Measurements from ENCODE around the gene BSCL2.
"Not testable (repeated sequence)": the region's sequence is repeated elsewhere in the genome, so short reads cannot be mapped to it uniquely, and the experiment has no call there.

The BSCL2 gene

DNA sequence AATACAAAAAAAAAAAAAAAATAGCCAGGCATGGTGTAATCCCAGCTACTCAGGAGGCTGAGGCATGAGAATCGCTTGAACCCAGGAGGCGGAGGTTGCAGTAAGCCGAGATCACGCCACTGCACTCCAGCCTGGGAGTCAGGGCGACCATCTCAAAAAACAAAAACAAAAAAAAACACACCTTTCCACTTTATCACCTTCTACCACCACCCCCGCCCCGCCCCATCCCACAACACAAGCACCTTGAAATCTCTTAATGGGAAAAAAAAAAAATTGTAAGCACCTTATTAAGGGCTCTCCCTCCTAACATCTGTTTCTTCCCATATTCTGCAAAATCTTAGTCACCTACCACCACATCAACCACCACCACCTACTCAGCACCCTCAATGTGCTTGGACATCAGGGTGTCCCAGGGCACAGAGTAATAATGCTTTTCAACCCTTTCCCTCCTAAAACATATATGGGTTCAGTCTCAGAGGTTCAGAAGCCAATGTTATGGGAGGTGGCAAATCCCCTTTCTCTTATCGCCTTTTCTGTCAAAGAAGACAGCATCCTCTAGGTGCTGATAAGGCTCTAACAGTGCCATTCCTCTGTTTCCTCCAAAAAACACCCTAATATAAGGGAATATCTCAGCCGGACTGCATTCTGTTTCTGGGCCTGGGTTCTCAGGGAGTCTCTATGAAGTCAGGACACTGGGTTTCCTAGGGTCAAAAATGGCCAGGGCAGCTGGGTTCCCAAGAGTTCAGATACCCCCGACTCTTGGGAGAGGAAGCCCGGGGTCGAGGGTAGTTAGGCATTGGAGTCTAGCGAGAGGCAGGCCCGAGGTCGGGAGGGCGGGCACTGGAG, 54.8 kb downstream of the BSCL2 start:
- peak; percentile 16 for DNase-seq

DNA sequence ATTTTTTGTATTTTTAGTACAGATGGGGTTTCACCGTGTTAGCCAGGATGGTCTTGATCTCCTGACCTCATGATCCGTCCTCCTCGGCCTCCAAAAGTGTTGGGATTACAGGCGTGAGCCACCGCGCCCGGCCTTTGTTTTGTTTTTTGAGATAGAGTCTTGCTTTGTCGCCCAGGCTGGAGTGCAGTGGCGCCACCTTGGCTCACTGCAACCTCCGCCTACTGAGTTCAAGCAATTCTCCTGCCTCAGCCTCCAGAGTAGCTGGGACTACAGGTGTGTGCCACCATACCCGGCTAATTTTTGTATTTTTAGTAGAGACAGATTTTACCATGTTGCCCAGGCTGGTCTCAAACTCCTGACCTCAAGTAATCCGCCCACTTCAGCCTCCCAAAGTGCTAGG, 56.9 kb downstream of the BSCL2 start:
- DNase-seq: not testable (repeated sequence)

DNA sequence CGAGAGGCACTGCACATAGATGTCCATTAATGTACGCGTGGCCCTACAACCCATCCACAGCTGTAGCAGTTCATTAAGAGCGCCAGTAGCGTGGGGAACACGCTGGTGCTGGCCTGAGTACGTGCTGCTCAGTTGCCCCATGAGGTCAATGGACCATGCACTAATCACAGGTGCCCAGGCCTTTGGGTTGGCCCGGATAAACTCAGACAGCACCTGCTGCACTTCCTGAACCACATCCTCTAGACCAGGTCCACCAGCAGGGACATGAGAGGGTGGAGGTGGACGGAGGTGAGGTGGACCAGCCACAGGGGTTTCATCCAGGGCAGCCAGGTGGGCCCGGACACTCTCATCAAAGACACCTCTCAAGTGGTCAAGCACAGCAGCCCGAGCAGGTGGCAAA, 57.7 kb downstream of the BSCL2 start:
- DNase-seq: no peak

DNA sequence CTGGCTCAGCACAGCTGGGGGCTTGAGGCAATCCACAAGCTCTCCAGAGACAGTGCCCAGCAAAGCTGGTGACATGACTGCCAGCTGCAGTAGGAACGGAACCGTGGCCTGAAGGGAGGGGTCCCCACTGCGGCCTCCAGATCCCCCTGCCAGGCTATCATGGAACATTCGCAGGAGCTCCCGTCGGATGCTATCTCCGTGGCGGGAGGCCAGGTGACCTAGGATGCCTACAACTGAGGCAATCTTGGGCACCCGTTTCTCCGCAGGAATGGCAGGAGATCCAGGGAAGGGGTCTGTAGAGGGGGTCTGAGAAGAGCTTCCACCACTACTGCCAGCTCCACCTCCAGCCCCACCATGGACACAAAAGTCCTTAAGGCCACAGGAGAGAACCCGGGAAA, 58.3 kb downstream of the BSCL2 start:
- DNase-seq: no peak

DNA sequence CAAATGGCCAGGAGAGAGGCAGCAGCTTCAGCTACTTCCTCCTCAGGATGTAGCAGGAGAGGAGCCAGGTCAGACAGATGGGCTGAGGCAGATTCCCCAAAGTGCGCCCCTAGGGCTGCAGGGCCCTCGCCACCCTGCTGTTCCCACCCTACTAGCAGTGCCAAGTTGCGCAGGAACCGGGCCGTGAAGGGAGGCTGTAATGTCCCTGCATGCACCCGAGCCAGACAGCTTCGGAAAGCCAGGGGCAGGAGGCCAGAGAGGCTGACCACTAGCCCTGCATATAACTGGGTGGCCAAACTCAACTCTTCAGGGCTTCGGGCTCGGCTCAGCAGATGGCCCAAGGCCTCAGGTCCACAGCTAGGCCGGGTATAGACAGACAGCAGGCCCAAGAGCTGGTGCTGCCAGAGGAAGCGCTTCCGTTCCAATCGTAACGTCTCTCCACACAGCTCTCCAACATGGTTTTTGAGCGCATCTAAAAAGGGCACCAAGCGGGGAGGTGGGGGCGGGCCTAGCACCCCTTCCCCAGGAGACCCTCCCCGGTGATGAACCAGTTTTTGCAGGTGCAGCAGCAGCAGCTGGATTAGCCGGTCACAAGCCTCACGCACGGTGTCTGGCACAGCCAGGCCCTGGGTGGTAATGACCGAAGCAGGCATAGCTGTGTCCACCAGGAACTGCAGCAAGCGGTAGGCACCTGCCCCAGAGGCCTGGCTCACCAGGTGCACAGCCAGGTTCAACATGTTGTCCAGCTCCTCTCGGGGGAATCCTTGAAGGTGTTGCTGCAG, 58.8 kb downstream of the BSCL2 start:
- no peak for DNase-seq

DNA sequence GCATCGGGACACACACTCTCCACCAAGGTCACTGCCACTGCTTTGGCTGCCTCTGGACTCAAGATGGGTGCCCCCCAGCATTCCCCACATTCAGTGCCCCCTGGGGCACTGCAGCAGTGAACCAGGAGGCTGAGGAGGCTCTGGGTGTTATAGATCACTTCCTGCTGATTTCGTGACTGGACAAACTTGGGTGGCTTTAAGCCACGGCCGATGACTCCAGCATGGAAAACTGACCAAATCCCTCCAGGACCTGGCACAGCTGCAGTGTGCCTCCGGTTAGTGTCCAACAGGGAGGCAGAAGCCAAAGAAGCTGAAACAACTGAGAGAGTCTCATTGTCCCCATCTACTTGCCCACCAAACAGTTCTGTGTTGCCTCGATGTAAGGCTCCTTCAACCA, 59.6 kb downstream of the BSCL2 start:
- no peak for DNase-seq

DNA sequence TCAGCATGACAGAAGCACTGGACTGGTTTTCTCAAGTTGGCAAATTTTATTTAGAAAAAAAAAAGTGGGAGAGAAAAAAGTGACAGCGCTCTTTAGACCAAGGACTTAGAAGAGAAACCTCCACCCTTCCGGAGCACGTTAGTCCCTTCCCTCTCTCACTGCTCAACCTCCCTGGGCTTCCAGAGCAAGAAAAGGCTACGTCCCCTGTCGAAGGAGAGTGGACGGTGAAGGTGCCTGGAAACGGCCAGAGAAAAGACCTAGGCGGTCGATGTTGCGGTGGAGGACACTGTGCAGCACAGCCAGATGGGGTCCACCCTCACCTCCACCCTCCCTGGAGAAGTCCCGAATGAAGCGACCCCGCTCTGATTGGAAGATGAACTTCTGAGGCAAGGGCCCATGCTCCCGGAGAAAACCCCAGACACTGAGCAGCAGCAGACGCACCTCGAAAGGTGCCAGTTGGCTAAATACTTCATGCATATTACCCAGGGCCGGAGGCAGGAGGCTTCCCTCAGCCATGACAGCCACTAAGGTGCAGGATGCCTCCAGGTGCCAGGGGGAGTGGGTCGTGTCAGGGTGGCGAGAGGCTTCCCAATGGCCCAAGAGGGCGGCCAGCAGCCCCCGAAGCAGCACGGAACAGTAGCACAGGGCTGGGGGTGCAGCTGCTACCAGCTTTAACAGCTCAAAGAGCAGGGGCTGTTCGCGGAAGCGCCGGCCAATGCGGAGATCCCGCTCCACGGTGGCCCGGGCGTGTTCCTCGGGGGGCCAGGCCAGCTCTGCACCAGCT, 60.2 kb downstream of the BSCL2 start:
- DNase-seq: no peak

DNA sequence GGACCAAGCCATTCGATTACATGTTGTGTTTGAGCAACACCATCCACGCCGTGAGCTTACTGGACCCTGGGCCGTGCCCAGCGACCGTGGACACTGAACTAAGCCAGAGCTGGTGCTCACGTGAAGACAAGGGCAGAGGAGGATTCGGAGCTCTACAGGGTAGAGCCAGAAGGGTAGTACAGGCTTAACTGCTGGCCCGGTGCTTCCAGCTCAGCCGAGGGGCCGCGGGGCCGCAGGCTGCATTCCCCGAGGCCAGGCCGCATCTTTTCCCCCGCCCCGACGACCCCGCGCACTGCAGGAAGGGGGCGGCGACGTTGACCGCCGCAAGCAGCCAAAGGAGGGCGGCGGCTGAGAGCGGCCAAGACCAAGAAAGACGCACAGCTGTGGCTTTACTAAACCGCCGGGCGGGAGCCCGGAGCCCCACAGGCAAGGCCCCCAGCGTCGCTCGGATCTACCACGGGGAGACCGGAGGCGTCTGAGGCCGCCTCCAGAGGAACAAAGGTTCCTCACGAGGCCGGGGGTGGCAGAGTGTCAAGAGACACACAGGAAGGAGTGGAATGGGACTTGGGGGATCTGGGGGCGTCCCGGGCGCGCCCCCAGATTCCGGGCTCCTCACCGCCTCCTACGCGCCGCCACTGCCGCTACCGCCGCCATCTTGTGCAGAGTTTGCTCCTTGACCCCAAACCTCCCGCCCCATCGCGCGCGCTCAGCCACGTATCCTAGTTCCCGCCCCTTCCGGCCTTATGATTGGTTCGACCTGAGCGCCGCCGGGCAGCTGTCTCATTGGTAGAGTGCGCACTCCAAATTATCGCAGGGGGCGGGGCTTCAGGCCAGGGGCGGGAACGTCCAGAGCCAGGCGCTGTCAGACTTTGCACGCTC, 61.0 kb downstream of the BSCL2 start, which contains the start of gene GANAB:
Gene GANAB (minus strand): TSS at position 668 of the 879 bp plus-strand sequence. CDS start 14 bp downstream, at position 654.
- DNase-seq: peak; percentile 99

DNA sequence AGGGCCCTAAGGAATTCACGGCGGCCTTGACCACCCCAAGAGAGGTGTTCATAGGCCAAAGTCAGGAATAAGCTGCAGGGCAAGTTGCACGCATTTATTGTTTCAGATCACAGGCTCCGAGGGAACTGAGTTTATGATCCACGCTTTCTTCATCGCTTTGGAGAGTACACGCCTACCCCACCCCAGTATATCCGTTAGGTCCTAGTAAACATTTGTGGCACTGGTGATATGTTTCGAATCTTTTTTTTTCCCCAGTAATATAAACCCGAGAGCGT, 61.6 kb downstream of the BSCL2 start:
- peak; percentile 8 for DNase-seq

DNA sequence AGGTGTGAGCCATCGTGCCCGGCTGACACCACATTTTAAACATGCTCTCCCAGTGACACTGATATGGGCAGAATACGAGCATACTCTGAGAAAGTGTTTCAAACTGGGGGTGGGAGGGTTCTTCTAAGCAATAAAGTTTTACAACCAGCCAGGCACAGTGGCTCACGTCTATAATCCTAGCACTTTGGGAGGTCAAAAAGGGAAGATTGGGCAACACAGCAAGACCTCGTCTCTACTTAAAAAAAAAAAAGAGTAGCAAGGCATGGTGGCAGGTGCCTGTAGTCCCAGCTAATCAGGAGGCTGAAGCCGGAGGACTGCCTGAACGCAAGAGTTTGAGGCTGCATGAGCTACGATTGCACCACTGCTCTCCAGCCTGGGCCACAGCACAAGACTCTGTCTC, 63.0 kb downstream of the BSCL2 start:
- no peak for DNase-seq
